Suprapubic skin (tissue), 4 donors: ENCODE results near the gene CYP2W1. TPM values are rescaled to one million over a fixed set of nuclear protein-coding genes. Genes with fewer than 3 reads are reported as not detected.

Source experiments
- DNase-seq, 2 donors: peaks; one replicate each; pipeline ENCODE4 v3.0.0-alpha.2; 2019; ENCODE audit warnings: low spot score in 2 of 2
- H3K27ac ChIP-seq: fragments of 200-600 bp; sonication (generic); one replicate; pipeline ENCODE4 v1.5.1; 2019
- H3K27me3 ChIP-seq: fragments of 200-600 bp; sonication (generic); one replicate; pipeline ENCODE4 v1.5.1; 2019
- H3K36me3 ChIP-seq: fragments of 200-600 bp; sonication (generic); one replicate; pipeline ENCODE4 v1.5.1; 2019
- H3K4me1 ChIP-seq: fragments of 200-600 bp; sonication (generic); one replicate; pipeline ENCODE4 v1.5.1; 2019
- H3K4me3 ChIP-seq: fragments of 200-600 bp; sonication (generic); one replicate; pipeline ENCODE4 v1.5.1; 2019; ENCODE audit warnings: mild to moderate bottlenecking
- H3K9me3 ChIP-seq: fragments of 200-600 bp; sonication (generic); one replicate; pipeline ENCODE4 v1.5.1; 2019
- CTCF ChIP-seq, 2 donors: fragments of 200-600 bp in 1 of 2; fragments of 450-650 bp in 1 of 2; sonication (generic) in 1 of 2; IDR thresholded peaks; one replicate each; pipeline ENCODE4 v1.5.1; 2016 to 2019; ENCODE audit warnings: antibody characterized with exemption in 2 of 2, mild to moderate bottlenecking in 1 of 2, moderate library complexity in 1 of 2
- EP300 ChIP-seq: sonication (generic); formaldehyde crosslinking; IDR thresholded peaks from one replicate; pipeline ENCODE4 v1.6.1; 2017; ENCODE audit warnings: antibody characterized with exemption
- POLR2A ChIP-seq, 2 donors: fragments of 450-650 bp; IDR thresholded peaks; one replicate each; pipeline ENCODE4 v1.6.1; 2017; ENCODE audit warnings: antibody characterized with exemption in 2 of 2, mild to moderate bottlenecking in 2 of 2, moderate library complexity in 2 of 2
- POLR2AphosphoS5 ChIP-seq, 3 donors: sonication (generic); formaldehyde crosslinking; IDR thresholded peaks; one replicate each; pipeline ENCODE4 v1.6.1; 2017; ENCODE audit warnings: antibody characterized with exemption in 3 of 3
- WGBS: methylation state at CpG from one replicate; pipeline ENCODE4 v1.1.5; 2018; 5-methylcytosine and 5-hydroxymethylcytosine counted together
- total RNA-seq, 4 donors: library from RNA; depleted of rRNA; stranded (reverse); fragments of >200 nt; gene quantifications; one replicate each; pipeline ENCODE4 v1.1.0, GENCODE V29; 2016

The CYP2W1 gene
- 10 to 100 TPM; 13.3 to 20.8 (median 15.4) TPM for total RNA-seq

DNA sequence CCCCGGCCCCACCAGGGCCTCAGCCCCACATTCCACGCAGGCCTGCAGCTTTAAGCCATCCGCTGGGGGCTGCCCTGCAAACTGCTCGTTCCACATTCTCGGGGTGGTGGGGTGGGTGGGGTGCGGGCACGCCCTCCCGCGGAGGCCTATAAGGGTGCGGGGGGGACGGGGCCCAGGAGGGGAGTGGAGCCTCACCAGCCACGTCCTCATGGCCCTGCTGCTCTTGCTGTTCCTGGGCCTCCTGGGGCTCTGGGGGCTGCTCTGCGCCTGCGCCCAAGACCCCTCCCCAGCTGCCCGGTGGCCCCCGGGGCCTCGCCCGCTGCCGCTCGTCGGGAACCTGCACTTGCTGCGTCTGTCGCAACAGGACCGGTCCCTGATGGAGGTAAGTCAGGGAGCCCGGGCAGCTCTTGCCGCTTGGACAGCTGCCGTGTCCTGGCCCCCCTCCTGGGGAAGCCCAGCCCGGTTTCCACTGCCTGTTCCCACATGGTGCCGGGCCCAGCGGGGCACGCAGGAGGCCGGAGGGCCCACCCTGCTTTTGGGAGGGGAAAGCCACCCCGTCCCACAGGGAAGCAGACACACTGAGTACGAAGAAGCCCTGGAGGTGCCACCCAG, at the start of gene CYP2W1:
CYP2W1 (plus strand) TSS at position 178 of the 612 bp plus-strand sequence; CDS start at position 209, 31 bp downstream.
- WGBS: 46% methylated on average over 4 of the region's 34 CpGs
- H3K27ac ChIP-seq: peak within 1 kb of the TSS; percentile 60
- peaks cover 34% of the 10 kb centered on the region for H3K4me1 ChIP-seq
- no peak for DNase-seq
- H3K4me3 ChIP-seq: no peak within 1 kb of the TSS
- peaks cover 41% of the 10 kb centered on the region for H3K27me3 ChIP-seq
- TF ChIP-seq CTCF (IDR thresholded peaks at IDR 0.05): no peak
- TF ChIP-seq POLR2A (IDR thresholded peaks at IDR 0.05): no peak
- no peak for TF ChIP-seq EP300
- no peak for TF ChIP-seq POLR2AphosphoS5 (IDR thresholded peaks at IDR 0.05)
- no peaks in the 10 kb centered on the region for H3K36me3 ChIP-seq
- H3K9me3 ChIP-seq: no peaks in the 10 kb centered on the region

DNA sequence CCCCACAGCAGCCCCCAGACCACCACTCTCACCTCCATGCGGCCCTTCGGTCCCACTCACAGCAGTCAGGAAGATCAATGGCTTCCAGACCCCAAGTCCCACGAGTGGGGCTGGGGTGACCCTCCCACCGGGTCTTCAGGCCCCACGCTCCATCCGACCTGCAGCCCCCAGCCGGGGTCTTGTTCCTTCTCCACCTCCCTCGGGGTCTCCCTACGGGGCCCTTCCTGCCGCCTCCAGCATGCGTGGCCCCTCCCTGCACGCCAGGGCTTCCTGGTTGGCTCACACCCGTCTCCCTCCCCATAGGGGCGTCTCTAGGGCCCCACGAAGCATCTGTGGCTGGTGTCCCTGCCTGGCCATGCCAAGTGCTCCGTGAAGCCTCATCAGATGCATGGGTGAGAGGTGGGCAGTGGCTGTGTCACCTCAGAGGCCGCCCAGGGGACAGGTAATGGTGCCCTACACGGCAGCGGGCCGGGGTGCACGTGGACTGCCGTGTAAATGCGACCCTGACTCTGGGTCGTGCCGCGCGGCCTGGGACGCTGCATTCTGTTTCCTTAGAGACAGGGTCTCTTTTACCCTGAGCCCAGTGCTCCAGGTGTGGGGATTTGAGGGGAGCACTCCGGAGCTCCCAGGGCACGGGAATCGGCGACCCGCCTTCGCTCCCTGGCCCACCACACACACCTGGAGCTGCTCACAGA, 48.4 kb upstream of the CYP2W1 start:
- Histone ChIP-seq H3K27me3 (no peaks in the 10 kb centered on the region), H3K4me1 (no peaks in the 10 kb centered on the region), H3K27ac (no peak overlapping the region), H3K9me3 (no peaks in the 10 kb centered on the region), H3K4me3 (no peak overlapping the region), H3K36me3 (no peaks in the 10 kb centered on the region)
- TF ChIP-seq POLR2A (IDR thresholded peaks at IDR 0.05) (no peak), CTCF (IDR thresholded peaks at IDR 0.05) (no peak), POLR2AphosphoS5 (IDR thresholded peaks at IDR 0.05) (no peak), EP300 (no peak)
- WGBS: 85% methylated on average over 13 of the region's 34 CpGs
- peak in 1 of 2 donors; percentile 49 for DNase-seq

DNA sequence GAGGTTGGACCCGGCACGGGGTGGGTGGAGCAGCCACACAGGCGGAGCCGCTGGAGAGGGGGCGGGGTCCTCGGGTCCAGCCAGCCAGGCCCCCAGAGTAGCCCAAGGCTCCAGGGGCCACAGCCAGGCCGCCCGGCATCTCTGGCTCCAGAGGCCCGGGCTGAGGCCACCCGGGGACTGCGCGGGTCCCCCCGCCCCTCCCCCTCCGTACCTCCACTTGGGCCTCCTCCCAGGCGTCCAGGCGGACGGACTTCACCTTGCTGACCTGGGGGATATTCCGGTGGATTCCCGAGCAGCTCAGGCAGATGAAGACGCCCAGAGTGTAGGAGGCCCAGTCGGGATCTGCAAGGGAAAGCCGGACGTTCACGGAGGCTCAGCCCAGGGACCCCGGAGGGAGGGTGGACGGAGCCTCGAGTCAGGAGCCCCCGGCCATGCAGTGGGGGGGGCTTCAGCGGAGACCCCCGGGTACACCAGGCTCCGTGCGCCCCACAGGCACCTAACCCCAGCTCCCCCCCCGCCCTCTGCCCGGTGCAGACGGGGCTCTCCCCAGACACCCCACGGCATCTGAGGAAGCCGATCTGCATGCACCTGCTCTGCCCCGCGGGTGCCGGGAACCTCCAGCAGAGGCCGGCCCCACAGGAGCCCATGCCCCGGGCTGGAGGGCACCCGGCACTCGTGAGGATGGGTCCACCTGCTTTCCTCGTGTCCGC, 47.7 kb upstream of the CYP2W1 start:
- no peaks in the 10 kb centered on the region for H3K4me1 ChIP-seq
- no peaks in the 10 kb centered on the region for H3K9me3 ChIP-seq
- 85% methylated on average over 8 of the region's 46 CpGs for WGBS
- TF ChIP-seq POLR2A (IDR thresholded peaks at IDR 0.05): no peak
- no peak overlapping the region for H3K27ac ChIP-seq
- peak in 1 of 2 donors; percentile 57 for DNase-seq
- H3K4me3 ChIP-seq: no peak overlapping the region
- no peaks in the 10 kb centered on the region for H3K27me3 ChIP-seq
- no peaks in the 10 kb centered on the region for H3K36me3 ChIP-seq

GRCh38 chr7:935874-936385, 47.1 kb upstream of the CYP2W1 start:
- Histone ChIP-seq H3K9me3 (no peaks in the 10 kb centered on the region), H3K4me1 (no peaks in the 10 kb centered on the region), H3K36me3 (no peaks in the 10 kb centered on the region), H3K4me3 (no peak overlapping the region), H3K27me3 (no peaks in the 10 kb centered on the region), H3K27ac (no peak overlapping the region)
- peak in 1 of 2 donors; percentile 48 for DNase-seq
- WGBS: 96% methylated on average over 14 of the region's 28 CpGs
- no peak for TF ChIP-seq CTCF (IDR thresholded peaks at IDR 0.05)
- TF ChIP-seq POLR2A (IDR thresholded peaks at IDR 0.05): no peak
- no peak for TF ChIP-seq EP300
- TF ChIP-seq POLR2AphosphoS5 (IDR thresholded peaks at IDR 0.05): no peak

- Histone ChIP-seq H3K27me3 (no peaks in the 10 kb centered on the region), H3K4me3 (no peak overlapping the region), H3K9me3 (no peaks in the 10 kb centered on the region), H3K27ac (no peak overlapping the region), H3K36me3 (no peaks in the 10 kb centered on the region), H3K4me1 (no peaks in the 10 kb centered on the region)
- WGBS: 62% methylated on average over 11 of the region's 22 CpGs
- peak in 1 of 2 donors; percentile 61 for DNase-seq
- TF ChIP-seq POLR2A (IDR thresholded peaks at IDR 0.05) (no peak), POLR2AphosphoS5 (IDR thresholded peaks at IDR 0.05) (no peak), CTCF (IDR thresholded peaks at IDR 0.05) (no peak), EP300 (no peak)
Observed at GRCh38 chr7:936386-937054, 46.5 kb upstream of the CYP2W1 start.
